Kidney glomerular epithelial cell (primary cell): ENCODE results near the gene ECT2.
"Not testable (repeated sequence)": the region's sequence is repeated elsewhere in the genome, so short reads cannot be mapped to it uniquely, and the experiment has no call there.

Experiments used
- DNase-seq: peaks from one replicate; lab custom pipeline; 2025; lab: John Stamatoyannopoulos, UW

ECT2 gene

GRCh38 chr3:172750368-172751174 is at the start of gene ECT2:
ECT2 (plus strand) TSS chr3:172750726; CDS start chr3:172754531, 3,805 bp downstream.
- peak; percentile 100 for DNase-seq

DNA sequence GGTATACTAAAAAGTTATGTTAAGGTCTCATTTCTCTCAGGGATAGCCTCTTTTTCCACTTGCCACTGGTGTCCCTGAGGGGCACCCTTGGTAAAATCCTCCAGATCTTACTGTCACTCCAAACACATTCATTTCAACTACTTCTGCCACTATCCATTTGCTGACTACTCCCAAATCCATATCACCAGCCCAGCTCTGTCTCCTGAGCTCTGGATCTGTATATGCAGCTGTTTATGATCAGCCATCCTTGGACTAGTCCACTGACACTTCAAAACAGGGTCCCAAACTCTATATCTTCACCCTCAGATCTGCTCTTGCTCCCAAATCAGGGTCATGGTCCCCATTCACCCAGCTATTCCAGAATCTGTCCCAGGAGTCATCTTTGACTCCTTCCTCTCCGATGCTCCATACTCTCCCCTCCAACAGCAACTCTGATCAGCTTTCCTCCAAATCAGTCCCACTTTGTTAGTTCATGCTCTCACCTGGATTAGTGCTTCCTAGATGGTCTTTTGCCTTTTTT is 49.5 kb upstream of the ECT2 start:
- DNase-seq = no peak

- DNase-seq = no peak
Observed at GRCh38 chr3:172701751-172702150, 48.8 kb upstream of the ECT2 start.

DNA sequence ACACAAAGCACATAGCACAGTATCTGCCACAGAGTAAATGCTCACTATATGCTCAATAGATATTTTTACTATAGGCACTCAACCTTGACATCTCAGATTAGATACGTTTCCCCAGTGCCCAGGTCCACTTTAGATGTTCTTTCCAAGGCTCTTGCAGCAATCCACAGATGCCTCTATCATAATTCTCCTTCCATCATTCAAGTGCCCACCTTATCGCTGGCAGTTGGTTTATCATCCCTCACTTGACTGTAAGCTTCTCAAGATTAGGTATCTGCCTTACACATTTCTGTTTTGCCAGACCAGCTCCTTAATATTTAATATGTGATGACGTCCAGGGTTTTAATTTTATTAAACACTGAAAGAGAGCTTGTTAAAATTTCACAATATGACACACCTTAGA is 48.3 kb upstream of the ECT2 start:
- DNase-seq = no peak

DNA sequence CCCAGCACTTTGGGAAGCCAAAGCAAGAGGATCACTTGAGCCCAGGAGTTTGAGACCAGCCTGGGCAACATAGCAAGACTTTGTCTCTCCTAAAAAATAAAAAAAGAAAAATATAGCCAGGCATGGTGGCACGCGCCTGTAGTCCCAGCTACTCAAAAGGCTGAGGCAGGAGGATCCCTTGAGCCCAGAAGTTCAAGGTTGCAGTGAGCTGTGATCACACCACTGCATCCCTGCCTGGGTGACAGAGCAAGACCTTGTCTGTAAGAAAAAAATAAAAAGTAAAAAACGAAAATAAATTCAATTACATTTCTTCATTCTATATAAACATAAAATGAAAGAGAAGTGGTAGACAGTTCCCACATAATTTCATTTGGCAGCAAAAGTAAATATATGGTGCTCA is 47.8 kb upstream of the ECT2 start:
- not testable (repeated sequence) for DNase-seq

DNA sequence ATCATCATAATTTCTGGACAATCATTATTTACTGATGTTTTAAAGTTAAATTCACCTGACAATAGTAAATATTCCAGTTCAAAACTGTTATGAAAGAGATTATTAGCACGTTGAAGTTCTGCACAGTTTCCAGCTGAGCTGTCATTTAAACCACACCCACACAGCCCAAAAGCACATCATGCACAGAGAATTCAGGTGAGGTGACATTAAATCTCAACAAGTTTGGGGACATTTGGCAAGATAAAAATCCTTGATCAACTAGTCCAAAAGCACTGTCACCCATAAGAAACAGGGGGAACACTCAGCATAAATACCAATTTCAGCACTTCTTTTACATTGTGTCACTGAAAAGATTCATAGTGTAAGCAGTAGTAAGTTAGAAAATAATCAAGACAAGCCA is 46.5 kb upstream of the ECT2 start:
- no peak for DNase-seq

DNA sequence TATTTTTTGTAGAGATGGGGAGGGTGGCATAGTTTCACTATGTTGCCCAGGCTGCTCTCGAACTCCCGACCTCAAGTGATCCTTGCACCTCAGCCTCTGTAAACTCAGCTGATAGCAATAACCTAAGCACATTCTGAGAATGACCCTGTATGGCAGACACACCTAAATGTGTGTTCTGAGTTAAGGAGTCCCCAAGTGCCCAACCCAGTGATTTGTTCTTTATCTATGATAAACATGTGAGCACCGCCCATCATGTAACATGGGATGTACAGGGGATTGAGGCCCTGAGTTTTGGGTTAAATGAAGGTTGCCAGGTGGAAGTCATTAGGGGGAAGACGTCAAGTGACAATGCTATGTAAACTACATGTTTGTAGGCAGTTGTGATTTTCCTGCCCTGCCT is 45.4 kb upstream of the ECT2 start:
- no peak for DNase-seq

- DNase-seq = no peak
Observed at GRCh38 chr3:172707030-172707429, 43.5 kb upstream of the ECT2 start.

DNA sequence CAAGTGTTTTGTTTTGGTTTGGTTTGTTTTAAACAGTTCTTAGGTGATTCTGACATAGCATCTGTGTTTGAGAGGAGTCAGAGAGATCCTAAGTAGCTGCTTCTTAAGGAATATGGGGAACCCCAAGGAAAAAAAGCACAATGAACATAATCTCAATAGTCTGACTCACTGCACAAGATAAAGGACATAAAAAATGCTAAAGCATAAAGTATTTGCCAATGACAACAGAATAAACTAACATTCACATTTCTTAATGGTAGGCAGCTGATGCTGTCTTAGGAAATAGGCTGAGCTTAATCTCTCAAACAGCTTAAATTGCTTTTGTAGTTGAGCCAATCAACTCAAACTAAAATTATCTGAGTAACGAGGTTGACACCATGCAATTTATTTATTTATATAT is 42.6 kb upstream of the ECT2 start:
- DNase-seq = no peak

- no peak for DNase-seq
Observed at GRCh38 chr3:172708921-172709773, 41.4 kb upstream of the ECT2 start.

GRCh38 chr3:172709774-172710663 is 40.5 kb upstream of the ECT2 start:
- DNase-seq = no peak

- peak; percentile 98 for DNase-seq
Observed at GRCh38 chr3:172710664-172711453, 39.7 kb upstream of the ECT2 start, which contains the start of gene NCEH1. NCEH1 (minus strand) TSS chr3:172711067; CDS start chr3:172710984, 83 bp downstream.

GRCh38 chr3:172711454-172711795 is 39.1 kb upstream of the ECT2 start:
- DNase-seq = no peak

DNA sequence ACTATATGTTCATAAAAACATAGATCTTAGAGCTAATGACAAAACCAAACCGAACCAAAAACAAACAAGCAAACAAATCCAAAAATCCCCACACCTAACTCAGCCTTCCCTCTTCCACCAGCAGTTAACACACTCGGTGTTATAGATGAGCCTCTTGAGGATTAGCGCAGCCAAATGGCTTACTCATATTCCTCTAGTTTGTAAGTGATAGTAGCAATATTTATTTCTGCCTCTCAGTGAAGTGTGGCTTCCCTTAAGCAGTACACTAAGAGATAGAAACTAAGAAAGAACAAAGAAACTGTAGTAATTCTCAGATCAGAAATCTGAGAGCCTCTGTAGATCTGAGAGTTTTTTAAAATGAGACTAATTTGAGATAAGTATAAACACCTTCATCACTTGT is 37.2 kb upstream of the ECT2 start:
- no peak for DNase-seq

- no peak for DNase-seq
Observed at GRCh38 chr3:172716476-172716875, 34.0 kb upstream of the ECT2 start.

- no peak for DNase-seq
Observed at GRCh38 chr3:172717493-172718088, 32.9 kb upstream of the ECT2 start.

DNA sequence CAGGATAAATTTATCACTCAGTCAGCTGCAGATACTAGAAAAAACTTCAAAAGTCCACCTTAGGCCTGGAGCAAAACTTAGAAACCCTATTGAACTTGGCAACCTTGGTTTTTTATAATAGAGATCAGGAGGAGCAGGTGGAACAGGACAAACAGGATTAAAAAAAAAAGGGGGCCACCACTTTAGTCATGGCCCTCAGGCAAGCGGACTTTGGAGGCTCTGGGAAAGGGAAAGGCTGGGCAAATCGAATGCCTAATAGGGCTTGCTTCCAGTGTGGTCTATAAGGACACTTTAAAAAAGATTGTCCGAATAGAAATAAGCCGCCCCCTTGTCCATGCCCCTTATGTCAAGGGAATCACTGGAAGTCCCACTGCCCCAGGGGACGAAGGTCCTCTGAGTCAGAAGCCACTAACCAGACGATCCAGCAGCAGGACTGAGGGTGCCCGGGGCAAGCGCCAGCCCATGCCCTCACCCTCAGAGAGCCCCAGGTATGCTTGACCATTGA is 27.9 kb upstream of the ECT2 start:
- DNase-seq = not testable (repeated sequence)

GRCh38 chr3:172726380-172726779 is 24.1 kb upstream of the ECT2 start:
- DNase-seq = no peak

- DNase-seq = no peak
Observed at GRCh38 chr3:172735014-172735413, 15.5 kb upstream of the ECT2 start.

DNA sequence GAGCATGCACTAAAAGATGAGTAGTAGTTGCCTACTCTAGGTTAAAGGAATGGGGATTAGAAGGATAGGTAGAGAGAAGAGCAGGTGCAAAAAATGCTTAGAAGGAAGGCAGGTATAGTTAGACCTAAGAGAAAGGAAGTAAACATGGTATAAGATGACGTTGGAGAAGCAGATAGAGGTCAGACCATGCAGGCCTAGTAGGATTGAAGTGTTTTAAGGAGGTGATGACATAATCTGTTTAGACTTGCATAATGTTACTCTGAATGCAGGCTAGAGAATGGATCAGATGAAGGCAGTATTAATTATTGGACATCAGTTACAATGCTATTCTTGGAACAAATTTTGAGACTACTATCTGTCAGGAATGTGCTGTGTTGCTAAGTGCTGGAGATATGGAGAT is 11.1 kb upstream of the ECT2 start:
- no peak for DNase-seq
